GM23338 (cell line): ENCODE results near the gene TXNL4A. TPM values are rescaled to one million over a fixed set of nuclear protein-coding genes. Genes with fewer than 3 reads are reported as not detected.

Experiments
- ATAC-seq: fragments of 200-7000 bp; cut with Tn5 transposase; 3 replicates; pipeline ENCODE4 v1.9.1; 2020
- DNase-seq: peaks from one replicate; pipeline ENCODE4 v3.0.0-alpha.2; 2015; ENCODE audit warnings: low spot score
- H2AFZ ChIP-seq: fragments of 200-600 bp; sonication (generic); 2 replicates; pipeline ENCODE4 v1.8.0; 2016; ENCODE audit warnings: antibody characterized with exemption, mild to moderate bottlenecking, moderate library complexity
- H3F3A ChIP-seq: fragments of 200-600 bp; sonication (generic); replicated peaks from 2 replicates; pipeline ENCODE4 v1.8.0; 2017; ENCODE audit warnings: antibody characterized with exemption, mixed run types, low read depth
- H3K27ac ChIP-seq: fragments of 200-600 bp; sonication (generic); 2 replicates; pipeline ENCODE4 v1.6.1; 2016; ENCODE audit warnings: low read depth
- H3K27me3 ChIP-seq: fragments of 200-600 bp; sonication (generic); 2 replicates; pipeline ENCODE4 v1.8.0; 2016; ENCODE audit warnings: mild to moderate bottlenecking, mixed run types, moderate library complexity; ENCODE audit not compliant: insufficient read depth
- H3K36me3 ChIP-seq: fragments of 200-600 bp; sonication (generic); 2 replicates; pipeline ENCODE4 v1.8.0; 2016; ENCODE audit warnings: mild to moderate bottlenecking; ENCODE audit not compliant: insufficient read depth
- H3K4me1 ChIP-seq: fragments of 200-600 bp; sonication (generic); 2 replicates; pipeline ENCODE4 v1.8.0; 2016; ENCODE audit warnings: mild to moderate bottlenecking, moderate library complexity; ENCODE audit not compliant: insufficient read depth
- H3K4me2 ChIP-seq: fragments of 200-600 bp; sonication (generic); 2 replicates; pipeline ENCODE4 v1.7.1; 2017; ENCODE audit warnings: mixed run types
- H3K4me3 ChIP-seq: fragments of 200-600 bp; sonication (generic); 2 replicates; pipeline ENCODE4 v1.6.1; 2016; ENCODE audit warnings: mixed run types
- H3K79me2 ChIP-seq: fragments of 200-600 bp; sonication (generic); replicated peaks from 2 replicates; pipeline ENCODE4 v1.8.0; 2017; ENCODE audit warnings: mild to moderate bottlenecking; ENCODE audit not compliant: insufficient read depth
- H3K9me2 ChIP-seq: fragments of 200-600 bp; sonication (generic); 2 replicates; pipeline ENCODE4 v1.8.0; 2017; ENCODE audit not compliant: insufficient read depth
- H4K20me1 ChIP-seq: fragments of 200-600 bp; sonication (generic); replicated peaks from 2 replicates; pipeline ENCODE4 v1.8.0; 2017; ENCODE audit warnings: mild to moderate bottlenecking; ENCODE audit not compliant: insufficient read depth
- H3K27ac Mint-ChIP-seq: 2 replicates; pipeline ENCODE4 v1.8.0; 2020; ENCODE audit warnings: inconsistent platforms, mild to moderate bottlenecking, moderate library complexity, mixed read lengths
- H3K27me3 Mint-ChIP-seq: 3 replicates; pipeline ENCODE4 v1.8.0; 2022; ENCODE audit warnings: low read depth, mild to moderate bottlenecking, moderate library complexity, mixed read lengths, inconsistent platforms; ENCODE audit not compliant: insufficient read depth, poor library complexity
- H3K36me3 Mint-ChIP-seq: 3 replicates; pipeline ENCODE4 v1.8.0; 2021; ENCODE audit warnings: low read depth, mild to moderate bottlenecking, inconsistent platforms, moderate library complexity, mixed read lengths
- H3K4me1 Mint-ChIP-seq: 3 replicates; pipeline ENCODE4 v1.8.0; 2020; ENCODE audit warnings: mild to moderate bottlenecking, inconsistent platforms, mixed read lengths
- H3K4me3 Mint-ChIP-seq: 3 replicates; pipeline ENCODE4 v1.8.0; 2021; ENCODE audit warnings: moderate library complexity, mild to moderate bottlenecking, inconsistent platforms, mixed read lengths
- H3K9me3 Mint-ChIP-seq: 3 replicates; pipeline ENCODE4 v1.8.0; 2020; ENCODE audit warnings: moderate library complexity, mild to moderate bottlenecking, inconsistent platforms, mixed read lengths
- CREB1 ChIP-seq: fragments of 250-450 bp; sonication (Bioruptor Pico); IDR thresholded peaks from 2 replicates; pipeline ENCODE4 v1.5.0; 2020; ENCODE audit warnings: low read depth, mild to moderate bottlenecking, moderate library complexity
- CTCF ChIP-seq, 2 experiments: fragments of 200-600 bp in 1 of 2; sonication (generic) in 1 of 2; conservative IDR thresholded peaks; 2 replicates each; pipeline versions ENCODE4 v1.5.1 to v1.6.1; 2016 to 2017; ENCODE audit warnings: antibody characterized with exemption in 2 of 2, low read depth in 2 of 2, mild to moderate bottlenecking in 2 of 2, moderate library complexity in 1 of 2
- ETS1 ChIP-seq: IDR thresholded peaks from 2 replicates; pipeline ENCODE4 v1.6.1; 2016; ENCODE audit warnings: antibody characterized with exemption
- EZH2 ChIP-seq: fragments of 200-600 bp; sonication (generic); IDR thresholded peaks from one replicate; pipeline ENCODE4 v1.8.0; 2017; ENCODE audit warnings: antibody characterized with exemption, mild to moderate bottlenecking, low read depth; ENCODE audit not compliant: unreplicated experiment
- EZH2phosphoT487 ChIP-seq: fragments of 200-600 bp; sonication (generic); IDR thresholded peaks from one replicate; pipeline ENCODE4 v1.8.1; 2018; ENCODE audit warnings: antibody characterized with exemption; ENCODE audit not compliant: unreplicated experiment
- JUNB ChIP-seq: IDR thresholded peaks from one replicate; pipeline ENCODE4 v1.6.1; 2016; ENCODE audit warnings: antibody characterized with exemption; ENCODE audit not compliant: unreplicated experiment
- NANOG ChIP-seq: IDR thresholded peaks from 2 replicates; pipeline ENCODE4 v1.6.1; 2016; ENCODE audit warnings: antibody characterized with exemption, borderline replicate concordance
- POLR2AphosphoS5 ChIP-seq: IDR thresholded peaks from 2 replicates; pipeline ENCODE4 v1.6.1; 2016; ENCODE audit warnings: antibody characterized with exemption, low read depth
- REST ChIP-seq: IDR thresholded peaks from one replicate; pipeline ENCODE4 v1.6.1; 2018; ENCODE audit warnings: antibody characterized with exemption; ENCODE audit not compliant: unreplicated experiment
- STAT1 ChIP-seq: IDR thresholded peaks from one replicate; pipeline ENCODE4 v1.6.1; 2016; ENCODE audit warnings: antibody characterized with exemption; ENCODE audit not compliant: unreplicated experiment
- ZNF114 ChIP-seq: fragments of 250-450 bp; sonication (Bioruptor Pico); IDR thresholded peaks from 2 replicates; pipeline ENCODE4 v1.5.0; 2020; ENCODE audit warnings: mild to moderate bottlenecking, moderate library complexity
- ZNF462 ChIP-seq: fragments of 250-450 bp; sonication (Bioruptor Pico); IDR thresholded peaks from 2 replicates; pipeline ENCODE4 v1.5.0; 2020; ENCODE audit warnings: mild to moderate bottlenecking, moderate library complexity
- polyA plus RNA-seq: library from polyadenylated mRNA; unstranded; fragments of >200 nt; fragmentation: Nextera tagmentation; extraction: Ambion mirVana; gene quantifications from 2 replicates; pipeline ENCODE4 v1.2.1, GENCODE V29; 2016
- total RNA-seq: library from RNA; depleted of rRNA; stranded (reverse); fragments of >200 nt; shearing (Covaris generic); gene quantifications from 2 replicates; pipeline ENCODE4 v1.2.3, GENCODE V29; 2014

TXNL4A gene
- total and polyA plus RNA-seq, 2 experiments from 2014 or later, result 51.0 to 271 TPM

- TF ChIP-seq ETS1, result no peak
- no peak for TF ChIP-seq POLR2AphosphoS5
- TF ChIP-seq JUNB, result no peak
- TF ChIP-seq EZH2, result no peak
- no peak for TF ChIP-seq CTCF (conservative IDR thresholded peaks at IDR 0.05; ENCODE audit: low read depth in 2 of 2)
These were observed 34.2 kb upstream of the TXNL4A start (continued) for GRCh38 chr18:80022613-80023012.

- Histone ChIP-seq H3K27me3 (no peaks in the 10 kb centered on the region), H3F3A (no peaks in the 10 kb centered on the region), H3K36me3 (no peaks in the 10 kb centered on the region), H3K4me3 (no peak overlapping the region), H3K4me2 (no peak overlapping the region), H2AFZ (no peak overlapping the region), H4K20me1 (no peaks in the 10 kb centered on the region), H3K9me2 (0 out of 2 replicates have a peak, but pooled peaks cover 4% of the 10 kb centered on the region), H3K79me2 (no peaks in the 10 kb centered on the region), H3K4me1 (no peaks in the 10 kb centered on the region; the same call in 1 of the 2 replicates), H3K27ac (no peak overlapping the region)
- Mint-ChIP-seq H3K4me3 (no peak overlapping the region), H3K4me1 (no peaks in the 10 kb centered on the region), H3K27me3 (peaks cover 1% of the 10 kb centered on the region), H3K36me3 (peaks cover 27% of the 10 kb centered on the region), H3K9me3 (peaks cover 59% of the 10 kb centered on the region), H3K27ac (no peak overlapping the region)
- ATAC-seq, result no peak
- no peak for DNase-seq
- TF ChIP-seq CREB1 (CRISPR knock-in tag), result no peak
- TF ChIP-seq NANOG, result no peak
- no peak for TF ChIP-seq ZNF462 (CRISPR knock-in tag)
- TF ChIP-seq ZNF114 (CRISPR knock-in tag), result no peak
- TF ChIP-seq JUNB, result no peak
- TF ChIP-seq REST, result no peak
- TF ChIP-seq STAT1, result no peak
- TF ChIP-seq EZH2phosphoT487, result no peak
- no peak for TF ChIP-seq EZH2
- TF ChIP-seq ETS1, result no peak
These were observed 24.4 kb upstream of the TXNL4A start for GRCh38 chr18:80012714-80013113.
